GM18507 (cell line): Measurements from ENCODE around the gene SLC2A8.

Experiments used
- DNase-seq: peaks from one replicate; pipeline ENCODE4 v3.0.0; 2011; ENCODE audit warnings: low read depth; ENCODE audit not compliant: insufficient read length; ENCODE audit errors: extremely low spot score
- FAIRE-seq: peaks from 2 replicates; lab custom pipeline; 2011; peaks lifted over from hg19 to GRCh38; lab: Jason Lieb, UNC

SLC2A8 gene

GRCh38 chr9:127398275-127398647, 1.3 kb downstream of the SLC2A8 start:
- FAIRE-seq (no peak), DNase-seq (no peak)

GRCh38 chr9:127398715-127399400, 1.9 kb downstream of the SLC2A8 start:
- DNase-seq: no peak
- no peak for FAIRE-seq

- no peak for FAIRE-seq
- no peak for DNase-seq
Measured at GRCh38 chr9:127399736-127400269, 2.8 kb downstream of the SLC2A8 start.

GRCh38 chr9:127402401-127403090, 5.6 kb downstream of the SLC2A8 start:
- no peak for DNase-seq
- no peak for FAIRE-seq

GRCh38 chr9:127403507-127404192, 6.7 kb downstream of the SLC2A8 start:
- FAIRE-seq: no peak

GRCh38 chr9:127404631-127405030, 7.7 kb downstream of the SLC2A8 start:
- FAIRE-seq: no peak
- DNase-seq: no peak

More at GRCh38 chr9:127403507-127404192, 6.7 kb downstream of the SLC2A8 start:
- no peak for DNase-seq

GRCh38 chr9:127405344-127406125, 8.6 kb downstream of the SLC2A8 start:
- FAIRE-seq (no peak), DNase-seq (no peak)

GRCh38 chr9:127406799-127407491, 10.0 kb downstream of the SLC2A8 start:
- no peak for DNase-seq
- FAIRE-seq: no peak

- no peak for FAIRE-seq
- DNase-seq: no peak
Measured at GRCh38 chr9:127407492-127407843, 10.5 kb downstream of the SLC2A8 start.

GRCh38 chr9:127411122-127411521, 14.2 kb downstream of the SLC2A8 start:
- FAIRE-seq (no peak), DNase-seq (no peak)

GRCh38 chr9:127415141-127415540, 18.2 kb downstream of the SLC2A8 start:
- no peak for FAIRE-seq
- no peak for DNase-seq

GRCh38 chr9:127415657-127416056, 18.7 kb downstream of the SLC2A8 start:
- no peak for FAIRE-seq
- no peak for DNase-seq

- FAIRE-seq: no peak
- no peak for DNase-seq
Measured at GRCh38 chr9:127417131-127418036, 20.4 kb downstream of the SLC2A8 start.

- FAIRE-seq (no peak), DNase-seq (no peak)
Measured at GRCh38 chr9:127418037-127418471, 21.1 kb downstream of the SLC2A8 start.

GRCh38 chr9:127419348-127419747, 22.4 kb downstream of the SLC2A8 start:
- DNase-seq: no peak
- no peak for FAIRE-seq

- DNase-seq (no peak), FAIRE-seq (no peak)
Measured at GRCh38 chr9:127421057-127421456, 24.1 kb downstream of the SLC2A8 start.

GRCh38 chr9:127422133-127422782, 25.3 kb downstream of the SLC2A8 start:
- FAIRE-seq (no peak), DNase-seq (no peak)

GRCh38 chr9:127422787-127423186, 25.8 kb downstream of the SLC2A8 start:
- no peak for DNase-seq
- FAIRE-seq: no peak
